Transverse colon (tissue), 4 donors: ENCODE measurements around the gene ZCCHC13. TPM values are rescaled to one million over a fixed set of nuclear protein-coding genes. Genes with fewer than 3 reads are reported as not detected.

Source experiments
- DNase-seq: peaks from one replicate; pipeline ENCODE4 v3.0.0-alpha.2; 2019
- H3K27ac ChIP-seq, 4 donors: fragments of 200-600 bp; sonication (generic); 2 replicates each; pipeline ENCODE4 v1.5.1; 2016 to 2018; ENCODE audit warnings: inconsistent platforms in 4 of 4
- H3K27me3 ChIP-seq: fragments of 200-600 bp; sonication (generic); 2 replicates; pipeline ENCODE4 v1.5.1; 2017; ENCODE audit warnings: inconsistent platforms
- H3K36me3 ChIP-seq, 4 donors: fragments of 200-600 bp; sonication (generic); 2 replicates each; pipeline ENCODE4 v1.5.1; 2017 to 2019; ENCODE audit warnings: inconsistent platforms in 4 of 4
- H3K4me1 ChIP-seq, 4 donors: fragments of 200-600 bp; sonication (generic); 2 replicates each; pipeline ENCODE4 v1.5.1; 2017 to 2020; ENCODE audit warnings: inconsistent platforms in 4 of 4
- H3K4me3 ChIP-seq, 4 donors: fragments of 200-600 bp; sonication (generic); 1 replicate in 1 of 4; 2 replicates in 3 of 4; pipeline versions ENCODE4 v1.5.1 to v1.6.1; 2017 to 2019; ENCODE audit warnings: inconsistent platforms in 4 of 4
- H3K9me3 ChIP-seq, 2 donors: fragments of 200-600 bp; sonication (generic); 2 replicates each; pipeline ENCODE4 v1.5.1; 2017 to 2019; ENCODE audit warnings: inconsistent platforms in 2 of 2
- EP300 ChIP-seq: sonication (generic); formaldehyde crosslinking; IDR thresholded peaks from one replicate; pipeline ENCODE4 v1.6.1; 2017; ENCODE audit warnings: antibody characterized with exemption, low read depth
- POLR2A ChIP-seq: fragments of 450-650 bp; IDR thresholded peaks from one replicate; pipeline ENCODE4 v1.6.1; 2016; ENCODE audit warnings: antibody characterized with exemption, mild to moderate bottlenecking, moderate library complexity
- POLR2AphosphoS5 ChIP-seq, 3 donors: sonication (generic); formaldehyde crosslinking; IDR thresholded peaks; one replicate each; pipeline ENCODE4 v1.6.1; 2016; ENCODE audit warnings: antibody characterized with exemption in 3 of 3
- WGBS, 2 donors: methylation state at CpG; one replicate each; pipeline ENCODE4 v1.1.5; 2018; ENCODE audit warnings: low coverage in 1 of 2; 5-methylcytosine and 5-hydroxymethylcytosine counted together
- in situ Hi-C, 4 donors: fragments of 200-750 bp; cut with MboI; loops; one replicate each; pipeline versions ENCODE4 v1.15.0 to v1.15.1; 2017; ENCODE audit warnings: low sequenced_read_pairs in 3 of 4, low pct_ligation_motif_present in 1 of 4, low pct_unique_long_range_greater_than_20kb in 1 of 4
- intact Hi-C: fragments of 100-400 bp; cut with DNase I; formaldehyde crosslinking; loops from one replicate; pipeline ENCODE4 v1.15.1; 2023; ENCODE audit warnings: low total_unique reads
- total RNA-seq, 4 donors: library from RNA; depleted of rRNA; stranded (reverse); fragments of >200 nt; gene quantifications; one replicate each; pipeline ENCODE4 v1.1.0, GENCODE V29; 2016
- TF ChIP-seq, protein P1 (sequence below), 5 experiments: fragments of 200-600 bp in 3 of 5; fragments of 450-650 bp in 2 of 5; sonication (generic) in 3 of 5; IDR thresholded peaks; 1 replicate in 2 of 5; 2 replicates in 3 of 5; pipeline ENCODE4 v1.5.1; 2016 to 2017; ENCODE audit warnings: antibody characterized with exemption in 5 of 5, inconsistent platforms in 3 of 5, mild to moderate bottlenecking in 2 of 5, moderate library complexity in 1 of 5

ZCCHC13 gene
- total RNA-seq, 4 donors from 2014 or later, result not detected

DNA sequence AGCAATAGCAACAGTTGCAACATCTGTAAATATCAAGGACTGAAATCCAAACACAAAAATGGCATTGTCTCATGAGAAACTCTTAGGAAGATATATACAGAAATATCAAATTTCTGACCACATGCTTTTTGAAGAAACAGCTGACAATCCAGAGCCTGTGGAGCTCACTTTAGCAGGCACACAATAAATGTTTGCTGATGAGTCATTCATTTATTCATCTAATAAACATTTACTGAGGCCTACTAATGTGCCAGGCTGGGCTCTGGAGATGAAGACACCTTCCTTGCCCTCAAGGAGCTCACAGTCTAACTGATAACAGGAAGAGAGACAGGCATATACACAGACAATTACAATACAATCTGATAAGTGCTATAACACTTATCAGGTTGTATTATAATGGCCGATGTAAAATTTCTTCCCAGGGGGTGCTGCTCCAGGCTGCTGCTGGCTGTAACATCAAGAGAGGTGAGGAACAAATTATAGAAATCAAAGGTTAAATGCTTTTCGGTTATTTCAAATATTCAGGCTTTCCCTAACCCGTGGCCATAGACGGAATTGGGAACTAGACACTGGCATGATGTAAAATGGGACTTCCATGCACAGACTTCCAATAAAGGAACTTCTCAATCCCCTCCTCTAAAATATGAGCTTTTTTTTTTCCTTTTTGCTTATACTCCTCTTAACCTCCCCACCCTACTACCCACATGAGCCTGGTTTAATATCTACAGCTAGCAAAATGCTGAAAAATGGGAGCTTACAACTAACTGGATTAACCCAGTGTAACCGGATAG is 16.8 kb upstream of the ZCCHC13 start:
- Histone ChIP-seq H3K4me3 (no peak overlapping the region), H3K36me3 (no peaks in the 10 kb centered on the region), H3K9me3 (no peaks in the 10 kb centered on the region), H3K27me3 (no peaks in the 10 kb centered on the region), H3K4me1 (peaks cover 0 to 3% (median 0%) of the 10 kb centered on the region in 4 donors), H3K27ac (no peak overlapping the region)
- DNase-seq, result no peak
- TF ChIP-seq POLR2AphosphoS5 (IDR thresholded peaks at IDR 0.05) (no peak), EP300 (no peak), POLR2A (no peak)
- TF ChIP-seq, protein P1, sequence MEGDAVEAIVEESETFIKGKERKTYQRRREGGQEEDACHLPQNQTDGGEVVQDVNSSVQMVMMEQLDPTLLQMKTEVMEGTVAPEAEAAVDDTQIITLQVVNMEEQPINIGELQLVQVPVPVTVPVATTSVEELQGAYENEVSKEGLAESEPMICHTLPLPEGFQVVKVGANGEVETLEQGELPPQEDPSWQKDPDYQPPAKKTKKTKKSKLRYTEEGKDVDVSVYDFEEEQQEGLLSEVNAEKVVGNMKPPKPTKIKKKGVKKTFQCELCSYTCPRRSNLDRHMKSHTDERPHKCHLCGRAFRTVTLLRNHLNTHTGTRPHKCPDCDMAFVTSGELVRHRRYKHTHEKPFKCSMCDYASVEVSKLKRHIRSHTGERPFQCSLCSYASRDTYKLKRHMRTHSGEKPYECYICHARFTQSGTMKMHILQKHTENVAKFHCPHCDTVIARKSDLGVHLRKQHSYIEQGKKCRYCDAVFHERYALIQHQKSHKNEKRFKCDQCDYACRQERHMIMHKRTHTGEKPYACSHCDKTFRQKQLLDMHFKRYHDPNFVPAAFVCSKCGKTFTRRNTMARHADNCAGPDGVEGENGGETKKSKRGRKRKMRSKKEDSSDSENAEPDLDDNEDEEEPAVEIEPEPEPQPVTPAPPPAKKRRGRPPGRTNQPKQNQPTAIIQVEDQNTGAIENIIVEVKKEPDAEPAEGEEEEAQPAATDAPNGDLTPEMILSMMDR (IDR thresholded peaks at IDR 0.05), result no peak
- in situ Hi-C loops (no loop called here), intact Hi-C loops (no loop called here)
- 84 to 100% methylated on average over 1 to 5 of the region's 5 CpGs for WGBS, 2 donors

DNA sequence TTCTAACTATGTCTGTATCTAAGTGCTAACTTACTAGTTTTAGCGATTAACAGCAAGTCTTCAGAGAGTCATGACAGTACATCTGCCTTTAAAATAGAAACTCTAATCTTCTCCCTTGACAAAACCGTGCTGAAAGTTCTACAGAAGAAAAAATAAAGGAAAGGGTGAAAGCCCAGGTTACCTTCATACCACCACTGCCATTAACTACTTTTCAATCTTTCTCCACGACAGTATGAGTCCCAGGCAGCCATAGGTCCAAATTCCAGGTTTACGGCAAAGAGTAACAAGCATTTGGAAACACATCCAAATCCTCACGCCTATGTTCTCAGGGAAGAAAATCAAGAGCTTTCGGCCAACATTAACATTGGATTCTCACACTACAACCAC is 12.4 kb upstream of the ZCCHC13 start:
- peak overlapping the region; percentile 88 to 94 (median 91) for H3K27ac ChIP-seq
- no peak for DNase-seq
- peak overlapping the region; percentile 5 to 75 (median 51) for H3K4me3 ChIP-seq
- no peaks in the 10 kb centered on the region for H3K27me3 ChIP-seq
- 0 to 32% methylated on average over 4 to 6 of the region's 6 CpGs for WGBS, 2 donors
- H3K4me1 ChIP-seq, result peaks cover 0 to 3% (median 0%) of the 10 kb centered on the region in 4 donors
- H3K9me3 ChIP-seq, result no peaks in the 10 kb centered on the region
- TF ChIP-seq POLR2A (no peak), EP300 (no peak), POLR2AphosphoS5 (IDR thresholded peaks at IDR 0.05) (no peak)
- TF ChIP-seq, protein P1 (IDR thresholded peaks at IDR 0.05), result no peak
- intact Hi-C loops, result no loop called here
- in situ Hi-C loops, result no loop called here
- no peaks in the 10 kb centered on the region for H3K36me3 ChIP-seq

DNA sequence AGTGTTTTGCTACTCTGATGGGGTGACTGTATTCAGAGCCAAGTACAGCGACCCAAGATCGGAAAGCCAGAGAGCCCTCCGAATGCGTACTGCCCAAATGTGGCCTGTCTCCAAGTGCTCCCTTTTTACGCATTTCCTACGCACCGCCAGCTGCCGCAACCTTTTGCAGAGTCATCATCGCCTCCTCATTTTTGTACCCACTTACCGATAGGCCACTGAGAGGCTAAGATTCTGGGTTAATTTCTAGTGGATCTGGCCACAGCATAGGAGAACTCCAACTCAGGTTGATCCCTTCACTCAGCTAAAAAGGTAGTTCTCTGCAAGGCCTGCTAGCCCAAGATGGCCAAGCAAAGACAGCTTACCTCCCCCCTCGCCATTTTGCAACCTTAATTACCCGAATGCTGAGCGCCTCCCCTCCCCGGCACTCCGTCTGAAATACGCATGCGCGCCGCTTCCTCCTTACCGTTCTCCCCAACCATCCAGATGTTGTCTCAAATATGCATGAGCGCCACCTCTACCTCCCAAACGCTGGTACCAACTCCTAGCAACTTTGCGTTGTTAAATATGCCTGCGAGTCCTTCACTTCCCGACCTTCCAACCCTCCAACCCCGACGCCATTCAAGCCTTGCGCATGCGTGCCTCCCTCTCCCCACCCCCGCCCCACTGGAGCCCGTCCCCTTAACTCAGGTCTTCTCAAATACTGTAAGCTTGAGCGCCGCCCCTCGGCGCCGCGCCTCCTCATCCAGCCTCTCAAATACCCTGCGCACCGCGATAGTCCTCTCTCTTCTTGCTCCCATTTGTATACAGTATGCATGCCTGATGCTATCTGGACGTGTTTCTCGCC is 11.8 kb upstream of the ZCCHC13 start:
- Histone ChIP-seq H3K4me1 (peaks cover 0 to 3% (median 0%) of the 10 kb centered on the region in 4 donors), H3K9me3 (no peaks in the 10 kb centered on the region), H3K36me3 (no peaks in the 10 kb centered on the region), H3K27me3 (no peaks in the 10 kb centered on the region), H3K4me3 (peak overlapping the region; percentile 33 to 75 (median 51)), H3K27ac (peak overlapping the region; percentile 88 to 94 (median 91))
- WGBS, 2 donors, result 0 to 38% methylated on average over 2 to 42 of the region's 42 CpGs
- TF ChIP-seq POLR2AphosphoS5 (IDR thresholded peaks at IDR 0.05) (peak; percentile 37 to 74 (median 65)), EP300 (no peak), POLR2A (peak; percentile 53)
- TF ChIP-seq, protein P1 (IDR thresholded peaks at IDR 0.05), result peak in 1 of 5 experiments; percentile 13
- in situ Hi-C loops (no loop called here), intact Hi-C loops (no loop called here)
- DNase-seq, result peak; percentile 89

DNA sequence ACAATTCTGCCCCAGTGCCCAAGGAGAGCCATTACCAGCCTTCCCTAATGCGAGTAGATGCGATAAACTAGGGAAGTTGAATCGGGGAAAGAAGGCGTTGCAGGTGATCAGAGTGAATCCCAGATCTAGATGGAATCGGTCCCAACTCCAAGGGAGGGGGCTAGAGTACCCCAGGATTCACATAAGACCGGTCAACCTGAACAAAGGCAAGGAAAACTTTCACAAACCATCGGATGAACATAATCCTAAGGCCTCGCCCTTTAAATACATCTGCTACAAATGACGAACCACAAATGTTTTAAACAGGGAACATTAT is 11.2 kb upstream of the ZCCHC13 start:
- peak overlapping the region; percentile 88 to 94 (median 91) for H3K27ac ChIP-seq
- H3K4me3 ChIP-seq, result peak overlapping the region; percentile 33 to 75 (median 51)
- 40% methylated on average over 9 of the region's 9 CpGs; no CpG with 5 or more reads in 1 of the 2 donors for WGBS, 2 donors
- no peaks in the 10 kb centered on the region for H3K27me3 ChIP-seq
- H3K4me1 ChIP-seq, result peaks cover 0 to 3% (median 0%) of the 10 kb centered on the region in 4 donors
- in situ Hi-C loops (no loop called here), intact Hi-C loops (no loop called here)
- no peaks in the 10 kb centered on the region for H3K36me3 ChIP-seq
- no peaks in the 10 kb centered on the region for H3K9me3 ChIP-seq
- no peak for DNase-seq
- TF ChIP-seq POLR2AphosphoS5 (IDR thresholded peaks at IDR 0.05) (no peak), POLR2A (no peak), EP300 (no peak)
- TF ChIP-seq, protein P1 (IDR thresholded peaks at IDR 0.05), result no peak
